ENCODE data around the gene TMEM183A.
A peak's percentile ranks its signal among the peaks of the same experiment; 100 is the strongest.

The TMEM183A gene

DNA sequence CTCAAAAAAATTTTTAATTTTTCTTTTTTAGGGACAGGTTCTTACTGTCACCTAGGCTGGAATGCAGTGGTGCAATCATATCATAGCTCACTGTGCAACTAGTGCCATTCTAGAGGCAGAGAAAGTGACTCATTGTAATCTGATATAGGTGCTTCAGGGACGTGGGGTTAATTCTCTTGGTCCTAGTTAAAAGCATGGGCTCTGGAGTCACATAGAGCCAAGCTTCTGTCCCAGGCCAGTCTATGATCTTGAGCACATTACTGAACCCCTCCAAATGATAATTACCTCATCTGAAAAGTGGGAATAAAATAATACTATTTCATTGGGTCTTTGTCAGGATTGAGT lies 47.9 kb upstream of the TMEM183A start:
- H3K4me2 ChIP-seq (ENCODE audit: low read length), result no peak overlapping the region
- no peak overlapping the region for H4K8ac ChIP-seq (ENCODE audit: low read depth, low read length)
- no peak overlapping the region for H2BK5ac ChIP-seq (ENCODE audit: low read depth, low read length, poor library complexity)
- no peak overlapping the region for H2BK120ac ChIP-seq (ENCODE audit: insufficient read depth, low read length, poor library complexity)
- H3K9ac ChIP-seq (ENCODE audit: low read length), result no peak overlapping the region
- no peak overlapping the region for H3K27ac ChIP-seq (ENCODE audit: low read depth, low read length)
- H3K9me3 ChIP-seq (ENCODE audit: insufficient read depth, low read depth, low read length), result no peaks in the 10 kb centered on the region
- no peak overlapping the region for H4K91ac ChIP-seq (ENCODE audit: low read depth, low read length)
- H3K23ac ChIP-seq (ENCODE audit: low read length), result no peak overlapping the region
- no peak overlapping the region for H3K4ac ChIP-seq (ENCODE audit: low read depth, low read length)
- H3K4me3 ChIP-seq (ENCODE audit: low read depth, low read length), result no peak overlapping the region
- peak; percentile 66 to 88 for DNase-seq
- H3K79me2 ChIP-seq (ENCODE audit: control insufficient read depth, insufficient read depth, low read length, poor library complexity), result peaks cover 6% of the 10 kb centered on the region
- H3K27me3 ChIP-seq (ENCODE audit: insufficient read depth, low read length), result no peaks in the 10 kb centered on the region
- no peak overlapping the region for H3K14ac ChIP-seq (ENCODE audit: low read length)
- H4K12ac ChIP-seq (ENCODE audit: low read depth, low read length), result no peak overlapping the region
- H2BK12ac ChIP-seq (ENCODE audit: low read length), result no peak overlapping the region
- no peak overlapping the region for H3K18ac ChIP-seq (ENCODE audit: low read length)
- H3K36me3 ChIP-seq (ENCODE audit: control insufficient read depth in 1 of 2, insufficient read depth in 2 of 2, low read length in 2 of 2), result peaks cover 11 to 21% of the 10 kb centered on the region in 2 experiments
- WGBS (ENCODE audit: extremely low coverage, insufficient coverage, insufficient read length), result no CpG with 5 or more reads among the region's 1 CpG
- peaks cover 9% of the 10 kb centered on the region for H3K79me1 ChIP-seq (ENCODE audit: low read length)
- H3K4me1 ChIP-seq (ENCODE audit: control insufficient read depth in 1 of 2, insufficient read depth in 2 of 2, low read length in 2 of 2), result peaks cover 0 to 9% of the 10 kb centered on the region in 2 experiments
- H2AFZ ChIP-seq (ENCODE audit: insufficient read depth, low read length, poor library complexity), result no peak overlapping the region
- H2AK5ac ChIP-seq (ENCODE audit: low read length), result no peak overlapping the region

DNA sequence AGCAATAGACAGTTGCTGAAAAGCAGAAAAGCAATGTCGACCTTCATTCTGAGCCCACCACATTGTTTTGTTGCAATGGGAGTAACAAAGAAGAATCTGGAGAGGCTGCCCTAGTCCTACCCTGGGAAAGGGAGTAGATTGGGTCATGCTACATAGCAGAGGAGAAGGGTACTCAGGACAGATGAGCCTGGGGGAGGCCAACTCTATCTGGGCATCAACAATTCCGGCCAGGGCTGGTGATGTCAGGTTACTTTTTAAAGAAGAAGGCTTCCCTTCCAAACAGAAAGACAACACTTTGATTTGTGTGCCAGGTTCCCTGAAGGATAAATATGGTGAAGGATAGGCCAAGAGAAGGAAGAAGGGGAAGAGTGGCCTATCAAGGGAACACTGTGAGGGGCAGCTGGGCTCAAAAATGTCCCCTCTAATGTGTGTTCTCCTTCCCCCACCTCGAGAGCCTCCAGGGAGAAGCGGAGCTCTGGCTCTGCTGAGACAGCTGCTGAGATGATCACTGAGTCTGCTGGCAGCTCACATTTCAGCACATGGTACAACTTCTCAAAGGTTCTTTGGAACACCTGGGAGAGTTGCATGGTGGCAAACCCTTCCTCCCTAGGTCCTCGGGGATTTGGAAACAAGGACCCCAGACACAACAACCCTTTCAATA lies 45.8 kb upstream of the TMEM183A start:
- Histone ChIP-seq H2AFZ (ENCODE audit: insufficient read depth, low read length, poor library complexity) (no peak overlapping the region), H3K9me3 (ENCODE audit: insufficient read depth, low read depth, low read length) (peaks cover under 1% of the 10 kb centered on the region), H3K18ac (ENCODE audit: low read length) (no peak overlapping the region), H2BK120ac (ENCODE audit: insufficient read depth, low read length, poor library complexity) (no peak overlapping the region), H4K12ac (ENCODE audit: low read depth, low read length) (no peak overlapping the region), H3K79me2 (ENCODE audit: control insufficient read depth, insufficient read depth, low read length, poor library complexity) (peaks cover 9% of the 10 kb centered on the region), H3K4ac (ENCODE audit: low read depth, low read length) (no peak overlapping the region), H3K4me1 (ENCODE audit: control insufficient read depth in 1 of 2, insufficient read depth in 2 of 2, low read length in 2 of 2) (peaks cover 11 to 25% of the 10 kb centered on the region in 2 experiments), H3K27me3 (ENCODE audit: insufficient read depth, low read length) (no peaks in the 10 kb centered on the region), H3K14ac (ENCODE audit: low read length) (no peak overlapping the region), H3K36me3 (ENCODE audit: control insufficient read depth in 1 of 2, insufficient read depth in 2 of 2, low read length in 2 of 2) (peaks cover 15 to 21% of the 10 kb centered on the region in 2 experiments), H2BK12ac (ENCODE audit: low read length) (no peak overlapping the region), H2BK5ac (ENCODE audit: low read depth, low read length, poor library complexity) (no peak overlapping the region), H3K27ac (ENCODE audit: low read depth, low read length) (no peak overlapping the region), H3K79me1 (ENCODE audit: low read length) (peaks cover 16% of the 10 kb centered on the region), H3K23ac (ENCODE audit: low read length) (no peak overlapping the region), H4K91ac (ENCODE audit: low read depth, low read length) (no peak overlapping the region), H3K9ac (ENCODE audit: low read length) (peak overlapping the region; percentile 25), H3K4me2 (ENCODE audit: low read length) (no peak overlapping the region), H4K8ac (ENCODE audit: low read depth, low read length) (no peak overlapping the region), H2AK5ac (ENCODE audit: low read length) (no peak overlapping the region), H3K4me3 (ENCODE audit: low read depth, low read length) (no peak overlapping the region)
- WGBS (ENCODE audit: extremely low coverage, insufficient coverage, insufficient read length), result no CpG with 5 or more reads among the region's 5 CpGs
- no peak for DNase-seq

DNA sequence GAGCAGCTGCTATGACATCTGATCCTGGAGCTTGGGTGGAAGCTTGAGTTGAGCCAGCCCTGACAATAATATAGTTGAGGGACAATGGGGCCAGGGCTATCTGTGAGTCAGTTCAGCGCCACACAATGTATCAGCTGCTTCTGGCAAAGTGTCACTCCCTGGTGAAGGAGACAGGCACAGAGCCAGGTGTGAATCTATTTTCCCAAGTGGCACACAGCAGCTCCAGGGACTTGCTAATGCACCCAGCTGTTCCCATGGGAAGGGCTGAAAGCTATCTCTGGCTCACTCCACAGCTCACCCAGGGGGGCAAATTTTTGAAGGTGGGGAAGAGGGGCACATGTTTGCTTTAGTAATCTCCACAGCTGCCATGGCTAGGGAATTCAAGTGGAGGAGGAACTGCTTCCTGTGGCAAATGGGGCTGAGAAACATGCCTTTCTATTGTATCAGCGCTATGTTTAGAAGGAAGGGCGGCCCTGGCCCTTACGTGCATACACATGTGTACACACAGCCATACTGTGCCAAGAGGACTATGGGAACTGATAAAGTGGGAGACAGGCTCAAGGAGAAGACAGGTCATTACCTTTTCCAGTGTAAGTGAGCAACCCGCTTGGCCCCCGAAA lies 42.3 kb upstream of the TMEM183A start:
- Histone ChIP-seq H2AK5ac (ENCODE audit: low read length) (no peak overlapping the region), H3K36me3 (ENCODE audit: control insufficient read depth in 1 of 2, insufficient read depth in 2 of 2, low read length in 2 of 2) (peaks cover 15 to 21% of the 10 kb centered on the region in 2 experiments), H3K27me3 (ENCODE audit: insufficient read depth, low read length) (no peaks in the 10 kb centered on the region), H2AFZ (ENCODE audit: insufficient read depth, low read length, poor library complexity) (no peak overlapping the region), H3K4me3 (ENCODE audit: low read depth, low read length) (no peak overlapping the region), H3K79me2 (ENCODE audit: control insufficient read depth, insufficient read depth, low read length, poor library complexity) (peaks cover 11% of the 10 kb centered on the region), H2BK5ac (ENCODE audit: low read depth, low read length, poor library complexity) (peak overlapping the region; percentile 73), H2BK12ac (ENCODE audit: low read length) (peak overlapping the region; percentile 55), H3K4ac (ENCODE audit: low read depth, low read length) (no peak overlapping the region), H3K14ac (ENCODE audit: low read length) (peak overlapping the region; percentile 46), H3K4me2 (ENCODE audit: low read length) (no peak overlapping the region), H3K9me3 (ENCODE audit: insufficient read depth, low read depth, low read length) (peaks cover 2% of the 10 kb centered on the region), H3K9ac (ENCODE audit: low read length) (no peak overlapping the region), H3K79me1 (ENCODE audit: low read length) (peaks cover 19% of the 10 kb centered on the region), H3K18ac (ENCODE audit: low read length) (peak overlapping the region; percentile 35), H3K27ac (ENCODE audit: low read depth, low read length) (peak overlapping the region; percentile 54), H4K12ac (ENCODE audit: low read depth, low read length) (peak overlapping the region; percentile 22), H4K91ac (ENCODE audit: low read depth, low read length) (peak overlapping the region; percentile 81), H2BK120ac (ENCODE audit: insufficient read depth, low read length, poor library complexity) (peak overlapping the region; percentile 21), H3K4me1 (ENCODE audit: control insufficient read depth in 1 of 2, insufficient read depth in 2 of 2, low read length in 2 of 2) (peaks cover 19 to 25% of the 10 kb centered on the region in 2 experiments), H3K23ac (ENCODE audit: low read length) (no peak overlapping the region), H4K8ac (ENCODE audit: low read depth, low read length) (peak overlapping the region; percentile 70)
- peak; percentile 47 to 53 for DNase-seq
- WGBS (ENCODE audit: extremely low coverage, insufficient coverage, insufficient read length), result no CpG with 5 or more reads among the region's 6 CpGs

DNA sequence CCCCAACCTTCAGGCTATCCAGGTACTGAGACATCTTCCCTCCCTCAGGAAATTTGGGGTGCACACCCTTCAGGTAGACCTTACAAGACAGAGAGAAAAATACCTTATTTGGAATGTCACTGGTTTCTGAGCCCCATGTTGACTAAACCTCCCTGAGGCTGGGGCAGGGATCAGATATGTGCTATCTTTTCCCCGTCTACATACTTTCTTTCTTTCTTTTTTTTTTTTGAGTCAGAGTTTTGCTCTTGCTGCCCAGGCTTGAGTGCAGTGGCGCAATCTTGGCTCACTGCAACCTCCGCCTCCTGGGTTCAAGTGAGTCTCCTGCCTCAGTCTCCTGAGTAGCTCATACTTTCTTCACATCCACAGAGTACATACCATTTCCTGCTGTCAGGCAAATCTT lies 41.8 kb upstream of the TMEM183A start:
- no peak overlapping the region for H3K18ac ChIP-seq (ENCODE audit: low read length)
- peak overlapping the region; percentile 73 for H2BK5ac ChIP-seq (ENCODE audit: low read depth, low read length, poor library complexity)
- peaks cover 19% of the 10 kb centered on the region for H3K79me1 ChIP-seq (ENCODE audit: low read length)
- H3K4me1 ChIP-seq (ENCODE audit: control insufficient read depth in 1 of 2, insufficient read depth in 2 of 2, low read length in 2 of 2), result peaks cover 19 to 25% of the 10 kb centered on the region in 2 experiments
- no peak overlapping the region for H3K14ac ChIP-seq (ENCODE audit: low read length)
- H3K23ac ChIP-seq (ENCODE audit: low read length), result no peak overlapping the region
- H3K79me2 ChIP-seq (ENCODE audit: control insufficient read depth, insufficient read depth, low read length, poor library complexity), result peaks cover 11% of the 10 kb centered on the region
- no peak overlapping the region for H3K4ac ChIP-seq (ENCODE audit: low read depth, low read length)
- no peak overlapping the region for H2BK12ac ChIP-seq (ENCODE audit: low read length)
- peaks cover 2% of the 10 kb centered on the region for H3K9me3 ChIP-seq (ENCODE audit: insufficient read depth, low read depth, low read length)
- no peak overlapping the region for H2AK5ac ChIP-seq (ENCODE audit: low read length)
- H3K27ac ChIP-seq (ENCODE audit: low read depth, low read length), result peak overlapping the region; percentile 54
- peak overlapping the region; percentile 81 for H4K91ac ChIP-seq (ENCODE audit: low read depth, low read length)
- peaks cover 15 to 21% of the 10 kb centered on the region in 2 experiments for H3K36me3 ChIP-seq (ENCODE audit: control insufficient read depth in 1 of 2, insufficient read depth in 2 of 2, low read length in 2 of 2)
- H4K8ac ChIP-seq (ENCODE audit: low read depth, low read length), result no peak overlapping the region
- H3K4me2 ChIP-seq (ENCODE audit: low read length), result no peak overlapping the region
- no peak overlapping the region for H2BK120ac ChIP-seq (ENCODE audit: insufficient read depth, low read length, poor library complexity)
- no peaks in the 10 kb centered on the region for H3K27me3 ChIP-seq (ENCODE audit: insufficient read depth, low read length)
- no peak overlapping the region for H4K12ac ChIP-seq (ENCODE audit: low read depth, low read length)
- H3K4me3 ChIP-seq (ENCODE audit: low read depth, low read length), result no peak overlapping the region
- DNase-seq, result peak; percentile 78 to 84
- no peak overlapping the region for H2AFZ ChIP-seq (ENCODE audit: insufficient read depth, low read length, poor library complexity)
- WGBS (ENCODE audit: extremely low coverage, insufficient coverage, insufficient read length), result no CpG with 5 or more reads among the region's 3 CpGs
- H3K9ac ChIP-seq (ENCODE audit: low read length), result no peak overlapping the region
